GM18517 (cell line): ENCODE results near the gene C7orf57.

Experiments used
- ATAC-seq: cut with Tn5 transposase; IDR thresholded peaks from one replicate; pipeline ENCODE4 v1.9.1; 2021; ENCODE audit warnings: mild to moderate bottlenecking, moderate library complexity; ENCODE audit not compliant: unreplicated experiment

Gene C7orf57

DNA sequence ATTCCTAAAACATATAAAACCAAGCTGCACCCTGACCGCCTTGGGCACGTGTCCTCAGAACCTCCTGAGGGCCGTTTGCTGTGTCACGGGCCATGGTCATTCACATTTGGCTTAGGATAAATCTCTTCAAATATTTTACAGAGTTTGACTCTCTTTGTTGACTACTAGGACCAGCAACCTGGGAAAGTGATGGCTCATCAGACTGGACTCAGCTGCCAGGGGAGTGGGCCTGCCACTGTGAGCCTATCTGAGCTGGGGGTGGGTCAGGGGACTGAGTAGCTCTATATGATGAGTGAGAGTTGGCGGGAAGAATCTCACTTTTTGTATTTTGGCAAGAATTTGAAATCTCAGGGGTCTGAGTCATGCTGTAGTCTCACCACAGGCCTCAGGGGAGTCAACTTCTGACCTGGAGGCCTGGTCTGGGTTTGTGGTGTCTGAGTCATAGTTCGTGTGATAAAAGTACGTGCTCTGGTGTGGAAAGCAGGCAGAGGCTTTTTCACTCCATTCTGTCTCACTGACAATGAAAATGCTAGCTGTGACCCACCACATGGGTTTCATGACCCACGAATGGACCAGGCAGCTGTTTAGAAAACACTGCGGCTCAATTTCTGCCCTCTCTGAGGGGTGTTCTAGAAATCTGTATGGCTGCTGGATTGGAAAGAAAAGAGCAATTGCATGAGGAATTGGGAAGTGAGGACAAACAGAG, 49.5 kb downstream of the C7orf57 start:
- ATAC-seq: peak; percentile 69

DNA sequence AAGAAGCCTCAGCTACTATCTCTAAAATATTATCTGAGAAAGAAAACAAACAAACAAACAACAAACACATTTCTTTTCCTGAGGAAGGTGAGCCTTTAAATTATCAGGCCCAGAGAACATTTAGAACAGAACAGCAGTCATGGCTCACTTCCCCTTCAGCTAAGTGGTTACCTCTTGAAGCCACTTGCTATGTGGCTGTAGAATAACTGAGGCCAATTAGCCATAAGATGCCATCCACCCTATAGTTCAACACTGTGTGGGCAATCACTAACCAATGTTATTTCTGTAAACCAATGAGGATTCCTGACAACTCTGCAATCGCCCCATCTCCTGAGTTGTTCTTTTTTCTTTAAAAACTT, 50.1 kb downstream of the C7orf57 start:
- peak; percentile 6 for ATAC-seq

DNA sequence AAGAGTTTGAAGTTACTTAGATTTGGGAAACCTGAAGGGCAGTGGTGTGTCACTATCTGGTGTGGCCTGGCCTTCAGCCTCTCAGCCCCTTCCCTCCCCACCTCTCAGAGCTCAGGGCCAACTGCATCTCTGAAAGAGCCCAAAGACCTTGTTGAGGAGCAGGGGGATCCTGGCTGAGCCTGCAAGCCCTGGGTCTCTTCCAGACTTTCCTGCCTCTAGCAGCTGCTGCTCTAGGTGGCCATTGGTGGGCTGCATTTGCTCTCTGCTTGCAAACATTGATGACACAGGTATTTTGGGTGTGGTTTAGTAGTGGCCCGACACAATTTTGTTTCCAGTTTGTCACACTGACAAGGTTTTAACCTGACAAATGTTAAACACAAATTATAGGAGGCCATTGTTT, 50.6 kb downstream of the C7orf57 start:
- no peak for ATAC-seq

DNA sequence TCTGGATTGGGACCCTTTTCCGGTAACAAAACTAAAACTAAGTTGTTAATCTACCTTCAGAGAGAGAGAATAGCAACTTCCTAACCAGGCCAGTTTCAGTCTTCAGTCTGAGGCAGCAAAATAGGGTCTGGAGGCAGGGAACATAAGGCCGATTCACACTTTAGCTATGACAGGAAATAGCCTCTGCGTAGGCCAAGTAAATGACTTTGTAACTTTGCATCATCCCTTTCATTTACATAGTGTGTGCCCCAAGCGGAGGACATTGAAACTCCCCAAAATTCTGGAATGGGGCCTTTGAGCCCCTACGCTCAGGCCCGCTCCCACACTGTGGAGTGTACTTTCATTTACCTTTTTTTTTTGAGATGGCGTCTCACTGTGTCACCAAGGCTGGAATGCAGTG, 52.0 kb downstream of the C7orf57 start:
- ATAC-seq: peak; percentile 21

DNA sequence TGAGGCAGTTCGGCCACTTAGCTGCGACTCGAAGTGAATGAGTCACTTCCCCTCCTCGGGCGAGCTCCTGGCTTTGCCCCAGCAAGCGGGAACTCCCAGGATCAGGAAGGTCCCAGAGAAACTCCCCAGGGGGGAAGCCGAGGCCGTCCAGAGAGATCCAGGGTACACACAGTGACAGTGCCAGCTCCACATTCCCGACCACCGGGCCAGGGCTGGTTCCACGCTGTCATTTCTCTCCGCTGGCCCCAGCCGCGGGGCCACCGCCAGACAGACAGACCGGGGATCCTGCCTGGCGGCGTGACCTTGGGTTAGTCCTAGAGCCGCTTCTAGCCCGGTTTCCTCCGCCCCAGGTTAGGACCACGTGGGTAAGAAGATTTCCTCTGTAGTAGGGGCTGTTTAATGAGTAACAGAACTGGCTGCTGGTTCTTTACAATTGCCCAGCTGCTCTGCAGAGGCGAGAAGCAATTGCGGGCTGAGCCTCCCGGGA, 53.3 kb downstream of the C7orf57 start:
- ATAC-seq: peak; percentile 62

DNA sequence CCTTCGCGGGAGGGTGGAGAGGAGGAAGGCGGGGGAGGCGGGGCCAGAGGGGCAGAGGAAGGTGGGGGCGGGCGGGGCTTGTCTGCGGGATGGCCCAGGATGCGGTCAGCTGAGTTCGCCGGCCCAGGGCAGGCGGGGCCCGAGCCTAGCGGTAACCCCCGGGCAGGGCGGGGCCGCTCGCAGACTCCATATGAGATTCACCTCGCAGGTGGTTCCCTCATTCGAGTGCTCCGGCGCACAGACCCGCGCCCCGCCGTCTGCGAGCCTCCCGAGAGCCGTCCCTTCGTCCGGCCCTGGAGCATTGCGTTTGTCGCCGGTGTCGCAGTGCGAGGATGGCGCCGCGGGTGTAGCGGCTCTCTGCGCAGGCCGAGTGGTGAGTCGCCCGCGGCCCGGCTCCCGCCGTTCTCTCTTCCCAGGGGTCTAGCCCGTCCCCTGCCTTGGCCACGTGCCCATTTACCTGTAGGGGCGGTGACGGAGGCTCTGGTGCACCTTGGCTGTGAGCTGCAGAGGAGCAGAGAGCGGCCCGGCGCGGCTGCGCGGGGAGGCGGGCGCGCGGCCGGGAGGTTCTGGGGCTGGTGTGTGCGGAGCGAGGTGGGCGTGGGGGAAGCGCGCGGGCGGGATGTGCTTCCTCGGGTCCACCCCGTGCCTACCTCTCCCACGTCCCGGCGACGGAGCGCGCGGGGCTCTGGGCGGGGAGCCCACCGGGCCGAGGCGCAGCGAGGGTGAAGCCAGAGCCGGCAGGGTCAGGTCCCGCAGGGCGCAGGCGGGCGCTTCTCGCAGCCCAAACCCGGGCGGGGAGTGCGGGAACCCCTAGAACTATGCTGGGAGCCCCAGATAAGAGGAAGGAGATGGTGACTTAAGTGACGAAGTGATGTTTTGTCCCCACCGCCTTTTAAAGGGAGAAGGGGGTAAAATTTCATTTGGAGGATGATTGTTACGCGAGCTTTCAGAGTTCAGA, 54.0 kb downstream of the C7orf57 start, which contains the start of gene UPP1:
TSS of gene UPP1 (plus strand) at position 220 of the 958 bp plus-strand sequence. CDS start 5,519 bp downstream, outside the sequence.
- ATAC-seq: peak; percentile 40

DNA sequence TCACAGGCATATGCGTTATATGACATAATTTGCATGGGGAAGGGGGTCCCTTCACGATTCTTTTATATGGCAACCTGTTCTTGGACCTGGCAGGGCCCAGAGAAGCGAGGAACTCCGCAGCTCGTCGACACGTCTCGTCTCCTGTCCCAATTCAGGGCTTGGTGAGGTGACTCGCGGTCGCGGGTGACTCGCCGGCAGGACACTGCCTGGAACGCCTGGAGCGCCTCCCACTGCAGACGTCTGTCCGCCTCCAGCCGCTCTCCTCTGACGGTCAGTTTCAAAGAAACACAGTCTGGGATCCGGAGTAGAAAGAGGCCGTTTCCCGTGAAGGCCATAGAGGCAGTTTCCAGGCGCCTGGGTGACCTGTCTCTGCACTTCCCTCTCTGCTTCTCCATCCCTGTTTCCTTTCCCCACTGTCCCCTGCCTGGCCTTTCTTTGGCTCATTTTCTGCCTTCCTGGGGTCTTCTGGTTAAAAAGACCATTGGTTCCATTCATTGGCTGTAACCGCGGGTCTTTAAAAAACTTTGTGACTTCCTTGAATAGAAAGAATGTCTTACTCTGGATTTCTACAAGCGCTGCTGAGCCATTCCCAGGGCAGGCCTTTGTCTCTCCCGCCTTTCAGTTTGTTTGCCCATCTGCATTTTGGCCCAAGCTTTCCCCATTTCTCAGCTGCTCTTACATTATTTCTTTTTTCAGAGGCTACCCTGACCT, 54.9 kb downstream of the C7orf57 start:
- no peak for ATAC-seq

DNA sequence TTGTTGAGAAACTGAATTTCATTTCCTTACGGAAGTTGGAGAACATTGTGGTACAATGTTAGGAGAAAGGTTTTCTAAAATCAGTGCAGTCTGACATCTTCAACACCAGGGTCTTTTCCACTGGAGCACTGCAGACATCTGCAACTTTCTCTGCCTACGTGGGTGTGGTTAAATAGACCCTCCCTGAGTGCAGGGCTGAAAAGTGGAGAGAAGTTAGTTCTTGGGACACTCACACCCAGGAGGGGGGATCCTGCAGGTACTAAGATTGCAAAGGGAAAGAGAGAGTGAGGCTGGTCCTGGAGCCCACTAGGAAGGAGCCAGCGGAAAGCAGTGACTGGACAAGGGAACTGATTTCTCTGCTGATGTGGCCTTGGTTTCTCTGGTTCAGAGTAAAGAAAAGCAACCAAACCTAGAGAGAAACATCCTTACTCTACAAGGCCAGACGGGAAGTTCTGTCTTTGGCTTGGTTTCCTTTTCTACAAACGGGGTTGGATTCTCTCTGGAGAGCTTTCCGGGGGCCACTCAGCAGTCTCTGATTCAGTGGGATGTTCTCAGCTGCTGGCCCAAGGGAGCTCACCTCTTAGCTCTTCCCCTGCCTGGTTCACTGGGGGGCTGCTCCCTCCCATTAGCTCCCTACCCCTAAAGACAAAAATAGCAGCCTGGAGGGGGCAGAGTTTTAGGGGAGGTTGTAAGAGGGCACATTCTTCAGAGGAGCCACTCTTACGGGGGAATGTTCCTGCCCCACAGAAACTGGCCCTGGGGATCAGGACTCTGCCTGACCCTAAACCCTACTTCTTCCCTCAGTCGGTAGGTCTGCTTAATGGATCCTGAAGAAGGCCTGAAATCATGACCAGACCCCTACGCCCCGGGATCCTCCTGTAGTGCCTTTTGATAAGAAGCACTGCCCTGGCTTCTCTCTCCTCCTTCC, 56.4 kb downstream of the C7orf57 start:
- ATAC-seq: no peak

DNA sequence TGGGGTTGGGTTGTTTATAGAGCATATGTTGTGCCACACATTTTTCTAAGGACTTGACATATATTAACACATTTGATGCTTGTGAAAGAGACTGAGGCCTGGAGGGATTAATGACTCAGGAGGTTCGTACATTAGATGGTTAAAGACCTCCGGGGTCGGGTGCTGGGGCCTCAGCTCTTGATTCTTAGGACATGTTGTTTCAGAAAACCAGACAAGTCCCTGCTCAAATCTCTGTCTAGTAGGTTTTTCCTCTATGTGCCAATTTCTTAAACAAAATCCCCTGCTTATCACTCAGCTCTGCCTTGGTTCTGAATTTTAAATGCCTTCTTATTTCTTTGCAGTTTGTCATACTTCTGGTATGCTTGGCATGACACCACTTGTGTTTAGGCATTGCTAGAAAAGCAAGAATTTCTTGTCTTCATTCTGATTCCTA, 59.5 kb downstream of the C7orf57 start:
- no peak for ATAC-seq

DNA sequence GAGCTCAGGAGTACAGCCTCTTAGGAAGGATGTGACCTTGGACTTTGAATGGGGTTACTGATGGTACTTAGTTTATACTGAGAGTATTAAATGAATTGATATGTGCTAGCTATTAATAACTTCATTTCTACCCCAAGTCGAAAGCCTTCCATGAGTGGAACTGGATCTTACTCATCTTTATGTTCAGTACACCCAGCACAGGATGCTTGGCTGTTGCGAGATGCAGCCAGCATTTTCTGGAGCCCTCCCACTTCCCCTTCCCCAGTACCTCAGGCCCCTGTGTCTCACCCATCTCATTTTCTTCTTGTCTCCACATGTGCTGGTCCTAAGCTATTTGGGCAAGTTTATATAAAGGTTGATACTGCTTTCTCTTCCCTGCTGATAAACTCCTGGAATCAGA, 60.9 kb downstream of the C7orf57 start:
- ATAC-seq: no peak

DNA sequence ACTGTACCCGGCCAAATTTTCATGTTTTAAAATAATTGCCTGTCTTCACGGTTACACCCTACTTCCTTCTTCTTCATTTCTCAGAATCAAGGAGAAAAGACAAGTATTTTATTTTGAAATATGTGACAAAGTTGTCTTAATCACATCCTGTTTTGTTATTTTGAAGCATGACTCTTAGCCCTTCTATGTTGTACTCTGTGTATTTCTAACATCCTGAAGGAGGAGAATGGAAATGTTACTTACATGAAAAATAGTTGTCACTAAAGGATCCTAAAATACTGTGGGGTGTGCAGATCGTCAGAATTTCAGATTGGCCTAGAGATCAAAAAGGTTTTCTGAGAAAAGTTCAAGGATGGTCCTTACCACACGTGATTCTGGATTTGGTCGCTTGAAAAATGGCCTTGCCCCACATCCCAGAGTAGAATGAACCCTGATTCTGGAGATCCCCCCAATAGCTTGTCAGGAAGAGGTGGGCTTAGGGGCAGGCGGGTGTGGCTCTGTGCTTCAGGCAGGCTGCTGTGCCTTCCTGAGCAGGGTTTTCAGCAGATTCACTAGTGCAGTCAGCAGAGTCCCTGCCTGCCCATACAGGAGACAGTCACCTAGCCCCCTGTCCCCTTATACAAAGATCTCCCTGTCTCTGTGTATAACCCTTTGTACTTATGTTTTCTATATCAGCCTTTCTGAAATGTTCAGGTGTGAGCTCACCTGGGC, 62.3 kb downstream of the C7orf57 start:
- no peak for ATAC-seq

DNA sequence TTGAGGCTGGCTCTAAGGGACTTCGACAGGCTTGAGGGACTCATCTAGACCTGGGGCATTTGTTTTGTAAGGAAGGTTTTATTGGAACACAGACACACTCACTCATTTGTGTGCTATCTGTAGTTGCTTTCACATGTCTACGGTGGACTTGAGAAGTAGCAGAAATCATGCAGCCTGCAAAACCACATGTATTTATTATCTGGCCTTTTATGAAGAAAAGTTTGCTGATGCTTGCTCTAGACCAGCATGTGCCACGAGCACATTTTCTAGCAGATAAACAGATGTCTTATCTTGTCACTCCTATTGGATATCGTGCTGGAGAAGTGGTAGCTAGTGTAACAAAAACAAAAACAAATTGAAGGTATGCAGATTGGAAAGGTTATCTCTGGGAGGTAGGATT, 63.5 kb downstream of the C7orf57 start:
- no peak for ATAC-seq

DNA sequence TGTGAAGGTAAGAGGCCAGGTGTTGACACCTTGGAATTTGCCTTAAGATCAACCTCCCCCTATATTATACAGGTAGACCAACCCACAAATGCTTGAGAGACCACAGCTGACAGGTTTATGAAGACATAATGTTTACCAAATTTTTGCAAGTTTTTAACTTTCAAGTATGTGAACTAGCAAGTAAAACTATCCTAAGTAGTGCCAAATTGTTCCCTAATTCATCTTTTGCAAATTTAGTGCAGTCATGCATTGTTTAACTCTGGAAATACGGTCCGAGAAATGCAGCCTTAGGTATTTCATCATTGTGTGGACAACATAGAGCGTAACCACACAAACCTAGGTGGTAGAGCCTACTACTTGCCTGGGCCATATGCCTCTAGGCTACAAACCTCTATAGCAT, 64.4 kb downstream of the C7orf57 start:
- ATAC-seq: no peak

DNA sequence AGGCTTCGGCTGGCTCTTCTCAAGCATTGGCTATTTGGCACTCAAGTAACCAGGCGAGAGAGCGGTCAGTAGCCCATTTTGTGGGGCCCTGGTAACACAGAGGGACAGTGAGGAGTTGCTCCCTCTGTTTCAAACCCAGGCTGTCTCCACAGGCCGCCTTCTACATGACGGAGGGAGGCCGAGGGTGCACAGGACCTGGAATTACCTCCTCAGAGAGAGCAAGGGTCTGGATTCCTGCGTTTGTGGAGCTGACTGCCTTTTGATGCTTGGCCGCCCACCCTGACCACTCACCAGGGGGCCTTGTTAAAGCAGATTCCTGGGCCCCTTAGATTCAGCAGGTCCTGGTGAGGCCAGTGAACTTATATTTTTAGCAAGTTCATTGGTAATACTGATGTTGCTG, 66.0 kb downstream of the C7orf57 start:
- ATAC-seq: no peak

DNA sequence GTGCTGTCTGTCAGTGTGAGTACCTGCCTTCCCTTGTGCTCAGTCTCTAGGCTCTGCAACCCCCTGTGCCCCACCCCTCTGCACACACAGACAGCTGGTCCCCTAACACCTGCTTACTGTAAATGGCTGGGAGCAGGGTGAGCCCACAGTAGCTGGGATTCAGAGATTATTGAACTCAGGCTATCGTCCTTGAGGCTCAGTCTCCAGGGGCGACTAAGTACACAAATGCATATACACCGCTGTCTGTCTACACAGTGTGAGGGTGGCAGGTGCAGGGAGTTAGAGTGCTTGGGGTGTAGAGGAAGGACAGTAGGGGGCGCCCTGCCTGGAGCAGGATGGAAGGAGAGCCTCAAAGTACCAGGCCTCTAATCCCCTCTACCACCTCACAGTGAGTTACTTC, 66.6 kb downstream of the C7orf57 start:
- ATAC-seq: no peak

DNA sequence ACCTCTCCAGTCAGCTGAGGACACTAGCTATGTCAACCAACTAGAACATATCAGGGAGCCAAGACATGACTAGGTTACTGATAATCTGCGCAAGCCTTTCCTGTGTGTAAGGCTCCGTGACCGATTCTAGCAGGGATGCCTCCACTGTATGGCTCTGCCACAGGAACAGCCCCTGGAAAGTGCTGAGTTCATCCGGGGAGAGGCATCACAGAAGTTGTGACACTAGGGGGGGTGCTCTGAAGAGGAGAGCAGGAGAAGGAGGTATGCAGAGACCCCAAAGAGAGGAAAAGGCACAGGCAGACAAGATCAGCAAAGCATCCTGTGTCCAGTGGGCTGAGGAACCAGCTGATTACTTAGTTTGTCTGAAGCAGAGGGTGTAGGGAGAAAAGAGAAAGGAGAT, 67.2 kb downstream of the C7orf57 start:
- no peak for ATAC-seq

DNA sequence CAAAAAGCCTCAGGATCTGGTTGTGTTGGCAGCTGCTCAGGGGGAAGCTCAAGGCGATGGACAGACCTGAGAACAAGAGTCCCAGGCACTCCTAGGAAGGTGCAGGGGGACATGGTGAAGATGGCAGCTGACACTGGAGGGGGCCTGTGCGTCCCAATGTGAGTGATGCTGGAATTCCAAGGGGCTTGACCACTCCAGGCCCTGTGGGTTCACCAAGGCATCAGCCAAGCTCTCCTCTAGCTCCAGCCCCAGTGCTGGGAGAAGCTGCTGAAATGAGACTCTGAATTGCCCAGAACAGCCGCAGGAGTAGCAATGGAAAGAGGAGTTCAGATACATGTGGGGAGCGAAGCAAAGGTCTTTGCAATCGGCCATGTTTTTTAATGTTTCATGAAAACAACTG, 69.7 kb downstream of the C7orf57 start:
- no peak for ATAC-seq

DNA sequence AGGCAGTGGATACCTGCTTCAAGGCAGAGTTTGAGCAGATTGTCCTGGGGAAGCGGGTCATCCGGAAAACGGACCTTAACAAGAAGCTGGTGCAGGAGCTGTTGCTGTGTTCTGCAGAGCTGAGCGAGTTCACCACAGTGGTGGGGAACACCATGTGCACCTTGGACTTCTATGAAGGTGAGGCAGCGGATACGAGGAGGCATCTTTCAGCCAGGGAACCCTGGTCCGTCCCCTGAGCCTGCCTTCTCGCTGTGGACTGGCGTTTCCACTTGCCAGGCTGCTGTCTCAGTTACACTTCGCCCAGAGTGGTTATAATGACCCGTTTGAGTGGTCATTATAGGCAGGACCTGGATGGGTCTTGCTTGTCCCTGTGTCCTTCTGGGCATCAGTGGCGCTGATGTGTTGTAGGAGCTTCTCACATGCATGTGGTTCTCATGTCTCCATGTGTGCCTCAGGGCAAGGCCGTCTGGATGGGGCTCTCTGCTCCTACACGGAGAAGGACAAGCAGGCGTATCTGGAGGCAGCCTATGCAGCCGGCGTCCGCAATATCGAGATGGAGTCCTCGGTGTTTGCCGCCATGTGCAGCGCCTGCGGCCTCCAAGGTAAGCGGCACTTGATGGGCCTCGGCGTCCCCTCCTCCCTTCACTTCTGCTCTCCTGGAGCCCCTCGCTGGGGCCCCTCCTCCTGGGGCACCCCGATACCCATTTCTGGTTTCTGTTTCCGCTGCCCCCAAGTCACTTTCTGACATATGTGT, 71.7 kb downstream of the C7orf57 start:
- no peak for ATAC-seq

DNA sequence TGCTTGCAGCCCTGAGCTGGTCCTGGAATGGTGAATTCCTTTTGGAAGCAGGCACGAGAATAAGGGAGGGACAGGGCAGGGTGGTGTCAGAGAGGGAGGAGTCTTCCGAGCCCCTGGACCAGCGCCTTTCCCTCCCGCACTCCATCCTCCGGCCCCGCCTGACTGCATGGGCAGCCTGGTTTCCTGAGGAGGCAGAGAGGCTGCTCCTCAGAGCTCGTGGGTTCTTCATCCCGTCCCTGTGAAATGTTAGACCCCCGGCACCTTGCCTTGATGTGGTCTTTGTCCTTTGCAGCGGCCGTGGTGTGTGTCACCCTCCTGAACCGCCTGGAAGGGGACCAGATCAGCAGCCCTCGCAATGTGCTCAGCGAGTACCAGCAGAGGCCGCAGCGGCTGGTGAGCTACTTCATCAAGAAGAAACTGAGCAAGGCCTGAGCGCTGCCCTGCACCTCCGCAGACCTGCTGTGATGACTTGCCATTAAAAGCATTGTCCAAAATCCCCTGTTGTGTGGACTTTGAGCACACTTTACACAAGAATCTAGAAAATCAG, 72.7 kb downstream of the C7orf57 start:
- ATAC-seq: no peak
